Upper lobe of left lung (tissue), 4 donors: ENCODE measurements around the gene SDHA.
"Not testable (repeated sequence)": the region's sequence is repeated elsewhere in the genome, so short reads cannot be mapped to it uniquely, and the experiment has no call there.

Experiments used
- POLR2A ChIP-seq, 4 donors: fragments of 450-650 bp; IDR thresholded peaks; one replicate each; pipeline ENCODE4 v1.5.1; 2016 to 2017; ENCODE audit warnings: antibody characterized with exemption in 4 of 4, mild to moderate bottlenecking in 2 of 4
- POLR2AphosphoS5 ChIP-seq, 2 donors: sonication (generic); formaldehyde crosslinking; IDR thresholded peaks; one replicate each; pipeline ENCODE4 v1.5.1; 2017; ENCODE audit warnings: antibody characterized with exemption in 2 of 2

DNA sequence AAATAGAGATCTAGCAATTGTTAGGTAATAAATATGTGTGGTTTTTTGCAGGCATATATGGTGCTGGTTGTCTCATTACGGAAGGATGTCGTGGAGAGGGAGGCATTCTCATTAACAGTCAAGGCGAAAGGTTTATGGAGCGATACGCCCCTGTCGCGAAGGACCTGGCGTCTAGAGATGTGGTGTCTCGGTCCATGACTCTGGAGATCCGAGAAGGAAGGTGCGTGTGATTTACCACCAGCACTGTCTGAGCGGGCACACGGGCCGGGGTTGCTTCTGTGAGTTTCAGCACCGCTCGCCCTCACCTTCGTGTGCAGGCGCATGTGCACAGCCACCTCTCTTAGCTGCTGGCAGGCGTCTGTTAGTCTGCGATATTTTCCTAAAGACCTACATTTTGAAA lies 15.3 kb downstream of the SDHA start:
- TF ChIP-seq POLR2AphosphoS5, POLR2A (IDR thresholded peaks at IDR 0.05): not testable (repeated sequence)
